ENCODE data around the gene BCAS3.
"Not testable (repeated sequence)": the region's sequence is repeated elsewhere in the genome, so short reads cannot be mapped to it uniquely, and the experiment has no call there.

BCAS3 gene

DNA sequence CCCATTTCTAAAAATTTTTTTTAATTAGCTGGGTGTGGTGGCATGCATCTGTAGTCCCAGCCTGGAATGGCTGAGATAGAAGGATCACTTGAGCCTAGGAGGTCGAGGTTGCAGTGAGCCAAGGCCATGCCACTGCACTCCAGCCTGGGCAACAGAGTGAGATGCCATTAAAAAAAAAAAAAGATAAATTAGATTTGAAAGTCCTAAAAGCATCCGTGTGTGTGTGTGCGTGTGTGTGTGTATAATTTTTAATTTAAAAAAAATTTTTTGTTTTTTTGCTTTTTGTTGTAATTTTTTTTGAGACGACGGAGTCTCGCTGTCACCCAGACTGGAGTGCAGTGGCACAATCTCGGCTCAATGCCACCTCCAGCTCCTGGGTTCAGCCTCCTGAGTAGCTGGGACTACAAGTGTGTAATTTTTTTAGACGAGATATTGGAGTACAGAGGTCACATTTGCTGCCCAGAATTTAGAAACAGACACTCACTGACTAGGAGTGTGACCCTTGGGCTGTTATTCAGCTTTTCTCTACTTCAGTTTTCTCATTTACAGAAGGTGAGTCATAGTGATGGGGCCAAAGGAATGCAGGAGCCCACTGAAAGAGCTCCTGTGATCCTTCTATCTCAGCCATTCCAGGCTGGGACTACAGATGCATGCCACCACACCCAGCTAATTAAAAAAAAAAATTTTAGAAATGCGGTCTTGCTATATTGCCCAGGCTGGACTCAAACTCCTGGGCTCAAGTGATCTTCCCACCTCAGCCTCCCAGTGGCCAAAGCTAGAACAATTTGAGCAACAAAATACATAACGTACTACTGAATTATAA, 749.0 kb downstream of the BCAS3 start:
- H3K4me3 ChIP-seq (ENCODE audit: low read depth, low read length), result no peak overlapping the region
- no peaks in the 10 kb centered on the region for H3K4me1 ChIP-seq
- TF ChIP-seq, protein P1, sequence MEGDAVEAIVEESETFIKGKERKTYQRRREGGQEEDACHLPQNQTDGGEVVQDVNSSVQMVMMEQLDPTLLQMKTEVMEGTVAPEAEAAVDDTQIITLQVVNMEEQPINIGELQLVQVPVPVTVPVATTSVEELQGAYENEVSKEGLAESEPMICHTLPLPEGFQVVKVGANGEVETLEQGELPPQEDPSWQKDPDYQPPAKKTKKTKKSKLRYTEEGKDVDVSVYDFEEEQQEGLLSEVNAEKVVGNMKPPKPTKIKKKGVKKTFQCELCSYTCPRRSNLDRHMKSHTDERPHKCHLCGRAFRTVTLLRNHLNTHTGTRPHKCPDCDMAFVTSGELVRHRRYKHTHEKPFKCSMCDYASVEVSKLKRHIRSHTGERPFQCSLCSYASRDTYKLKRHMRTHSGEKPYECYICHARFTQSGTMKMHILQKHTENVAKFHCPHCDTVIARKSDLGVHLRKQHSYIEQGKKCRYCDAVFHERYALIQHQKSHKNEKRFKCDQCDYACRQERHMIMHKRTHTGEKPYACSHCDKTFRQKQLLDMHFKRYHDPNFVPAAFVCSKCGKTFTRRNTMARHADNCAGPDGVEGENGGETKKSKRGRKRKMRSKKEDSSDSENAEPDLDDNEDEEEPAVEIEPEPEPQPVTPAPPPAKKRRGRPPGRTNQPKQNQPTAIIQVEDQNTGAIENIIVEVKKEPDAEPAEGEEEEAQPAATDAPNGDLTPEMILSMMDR (IDR thresholded peaks at IDR 0.05; ENCODE audit: low read depth, low read length), result no peak
- H3K27me3 ChIP-seq, result no peaks in the 10 kb centered on the region
- no peaks in the 10 kb centered on the region for H3K36me3 ChIP-seq
- DNase-seq, result no peak
- H3K9me3 ChIP-seq, result no peaks in the 10 kb centered on the region

DNA sequence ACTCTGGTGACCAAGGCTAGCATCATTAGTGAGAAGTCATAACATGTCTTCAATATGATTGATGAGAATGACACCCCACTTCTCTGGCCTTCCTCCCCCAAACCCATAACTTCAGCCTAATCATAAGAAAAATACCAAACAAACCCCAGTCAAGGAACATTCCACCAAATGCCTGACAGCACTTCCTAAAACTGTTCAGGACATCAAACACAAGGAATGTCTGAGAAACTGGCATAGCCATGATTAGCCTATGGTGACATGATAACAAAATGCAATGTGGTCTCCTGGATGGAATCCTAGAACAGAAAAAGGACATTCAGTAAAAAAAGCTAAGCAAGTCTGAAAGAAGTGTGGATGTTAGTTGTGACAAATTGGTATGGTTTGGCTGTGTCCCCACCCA, 749.9 kb downstream of the BCAS3 start:
- no peaks in the 10 kb centered on the region for H3K27me3 ChIP-seq
- H3K4me1 ChIP-seq, result no peaks in the 10 kb centered on the region
- DNase-seq, result no peak
- TF ChIP-seq, protein P1 (IDR thresholded peaks at IDR 0.05; ENCODE audit: low read depth, low read length), result no peak
- H3K9me3 ChIP-seq, result no peaks in the 10 kb centered on the region
- no peak overlapping the region for H3K4me3 ChIP-seq (ENCODE audit: low read depth, low read length)
- H3K36me3 ChIP-seq, result no peaks in the 10 kb centered on the region

DNA sequence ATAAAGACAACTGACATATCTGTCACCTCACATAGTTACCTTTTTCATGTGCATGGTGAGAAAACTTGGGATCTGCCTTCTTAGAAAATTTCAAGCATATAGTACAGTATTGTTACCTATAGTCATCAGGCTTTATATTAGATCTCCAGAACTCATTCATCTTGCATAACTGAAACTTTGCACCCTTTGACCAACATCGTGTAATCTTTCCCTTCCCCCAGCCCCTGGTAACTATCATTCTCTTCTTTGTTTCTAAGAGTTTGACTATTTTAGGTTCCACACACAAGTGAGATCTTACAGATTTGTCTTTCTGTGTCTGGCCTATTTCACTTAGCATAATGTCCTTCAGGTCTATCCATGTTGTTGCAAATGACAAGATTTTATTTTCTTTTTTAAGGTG, 751.6 kb downstream of the BCAS3 start:
- TF ChIP-seq, protein P1 (IDR thresholded peaks at IDR 0.05; ENCODE audit: low read depth, low read length), result no peak
- no peak for DNase-seq
- no peak overlapping the region for H3K4me3 ChIP-seq (ENCODE audit: low read depth, low read length)
- no peaks in the 10 kb centered on the region for H3K36me3 ChIP-seq
- H3K4me1 ChIP-seq, result no peaks in the 10 kb centered on the region
- H3K9me3 ChIP-seq, result no peaks in the 10 kb centered on the region
- H3K27me3 ChIP-seq, result no peaks in the 10 kb centered on the region

DNA sequence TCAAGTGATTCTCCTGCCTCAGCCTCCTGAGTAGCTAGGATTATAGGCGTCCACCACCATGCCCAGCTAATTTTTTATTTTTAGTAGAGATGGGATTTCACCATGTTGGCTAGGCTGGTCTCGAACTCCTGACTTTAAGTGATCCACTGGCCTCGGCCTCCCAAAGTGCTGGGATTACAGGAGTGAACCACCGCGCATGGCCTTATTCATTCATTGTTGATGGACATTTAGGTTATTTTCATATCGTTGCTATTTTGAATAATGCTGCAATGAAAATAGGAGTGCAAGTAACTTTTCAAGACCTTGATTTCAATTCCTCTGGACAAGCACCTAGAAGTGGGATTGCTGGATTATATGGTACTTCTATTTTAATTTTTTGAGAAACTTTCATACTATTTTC, 752.2 kb downstream of the BCAS3 start:
- H3K27me3 ChIP-seq; H3K36me3 ChIP-seq; H3K9me3 ChIP-seq; H3K4me3 ChIP-seq (ENCODE audit: low read depth, low read length); DNase-seq; H3K4me1 ChIP-seq: not testable (repeated sequence)

DNA sequence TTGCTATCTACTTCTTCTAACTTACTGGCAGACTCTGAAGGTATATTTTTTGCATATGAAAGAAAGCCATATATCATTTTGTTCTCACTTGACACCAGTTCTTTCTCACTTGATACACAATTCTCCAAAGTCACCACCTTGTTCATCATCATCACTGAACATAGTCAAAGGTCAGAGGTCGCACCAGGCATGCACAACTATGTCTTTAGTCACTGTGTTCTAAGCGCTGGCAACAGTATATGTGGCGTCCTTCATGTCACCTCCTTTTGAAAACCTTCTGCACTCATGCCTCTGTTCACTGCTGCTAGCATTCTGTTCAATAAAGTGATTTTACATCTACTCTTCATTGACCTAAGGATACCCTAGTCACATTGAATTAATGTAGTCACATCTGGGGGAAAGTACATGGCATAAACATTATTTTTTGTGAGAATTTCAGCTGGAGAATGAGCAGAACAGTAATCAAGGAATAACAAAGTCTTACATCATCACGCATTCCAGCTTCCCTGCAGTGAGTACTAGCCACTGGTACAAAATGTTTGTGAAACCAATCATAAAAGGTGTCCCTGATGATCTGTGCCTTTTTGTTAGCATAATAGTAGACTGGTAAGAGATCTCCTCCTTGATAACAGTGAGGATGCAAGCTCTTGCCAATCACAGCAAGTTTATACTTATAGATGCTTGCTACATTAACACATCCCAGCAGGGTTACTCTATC, 754.1 kb downstream of the BCAS3 start:
- Histone ChIP-seq H3K4me3 (ENCODE audit: low read depth, low read length) (no peak overlapping the region), H3K36me3 (no peaks in the 10 kb centered on the region), H3K27me3 (no peaks in the 10 kb centered on the region; the same call in 1 of the 2 replicates), H3K9me3 (no peaks in the 10 kb centered on the region), H3K4me1 (no peaks in the 10 kb centered on the region)
- no peak for DNase-seq
- TF ChIP-seq, protein P1 (IDR thresholded peaks at IDR 0.05; ENCODE audit: low read depth, low read length), result no peak

DNA sequence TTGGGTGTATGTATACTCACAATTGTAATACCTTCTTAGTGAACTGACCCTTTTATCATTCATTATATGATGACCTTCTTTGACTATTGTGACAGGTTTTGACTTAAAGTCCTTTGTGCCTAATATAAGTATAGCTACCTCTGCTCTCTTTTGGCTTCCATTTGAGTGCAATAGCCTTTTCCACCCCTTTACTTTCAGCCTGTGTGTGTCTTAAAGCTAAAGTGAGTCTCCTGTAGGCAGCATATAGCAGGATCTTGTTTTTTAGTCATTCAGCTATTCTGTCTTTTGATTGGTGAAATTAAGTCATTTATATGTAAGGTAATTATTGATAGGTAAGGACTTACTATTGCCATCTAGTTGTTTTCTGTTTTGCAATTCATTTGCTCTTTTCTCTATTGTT, 758.6 kb downstream of the BCAS3 start:
- no peaks in the 10 kb centered on the region for H3K36me3 ChIP-seq
- no peak for DNase-seq
- TF ChIP-seq, protein P1 (IDR thresholded peaks at IDR 0.05; ENCODE audit: low read depth, low read length), result no peak
- no peaks in the 10 kb centered on the region for H3K9me3 ChIP-seq
- H3K27me3 ChIP-seq, result no peaks in the 10 kb centered on the region; the same call in 1 of the 2 replicates
- no peaks in the 10 kb centered on the region for H3K4me1 ChIP-seq
- no peak overlapping the region for H3K4me3 ChIP-seq (ENCODE audit: low read depth, low read length)
